Smooth muscle cell (in vitro differentiated cells): Measurements from ENCODE around the gene STON2. TPM values are rescaled to one million over a fixed set of nuclear protein-coding genes. Genes with fewer than 3 reads are reported as not detected.

Experiments
- DNase-seq: peaks from one replicate; lab custom pipeline; 2025; ENCODE audit not compliant: unreplicated experiment; lab: John Stamatoyannopoulos, UW
- H2AFZ ChIP-seq: fragments of 200-600 bp; sonication (generic); 2 replicates; pipeline ENCODE4 v1.6.0; 2016; ENCODE audit warnings: antibody characterized with exemption, low read depth, mild to moderate bottlenecking
- H3F3A ChIP-seq: fragments of 200-600 bp; sonication (generic); 2 replicates; pipeline ENCODE4 v1.6.0; 2017; ENCODE audit warnings: antibody characterized with exemption, low read depth
- H3K27ac ChIP-seq: fragments of 200-600 bp; sonication (generic); 2 replicates; pipeline ENCODE4 v1.5.1; 2016; ENCODE audit warnings: low read depth, mild to moderate bottlenecking
- H3K27me3 ChIP-seq: fragments of 200-600 bp; sonication (generic); 2 replicates; pipeline ENCODE4 v1.6.1; 2016; ENCODE audit warnings: low read depth, mild to moderate bottlenecking
- H3K36me3 ChIP-seq: fragments of 200-600 bp; sonication (generic); 2 replicates; pipeline ENCODE4 v1.5.1; 2016; ENCODE audit warnings: low read depth
- H3K4me1 ChIP-seq: fragments of 200-600 bp; sonication (generic); 2 replicates; pipeline ENCODE4 v1.5.1; 2016; ENCODE audit warnings: low read depth
- H3K4me2 ChIP-seq: fragments of 200-600 bp; sonication (generic); 2 replicates; pipeline ENCODE4 v1.6.0; 2016; ENCODE audit warnings: mild to moderate bottlenecking
- H3K4me3 ChIP-seq: fragments of 200-600 bp; sonication (generic); 2 replicates; pipeline ENCODE4 v1.5.1; 2016; ENCODE audit warnings: mild to moderate bottlenecking
- H3K79me2 ChIP-seq: fragments of 200-600 bp; sonication (generic); 2 replicates; pipeline ENCODE4 v1.6.0; 2016; ENCODE audit warnings: low read depth, mild to moderate bottlenecking
- H3K9ac ChIP-seq: fragments of 200-600 bp; sonication (generic); 2 replicates; pipeline ENCODE4 v1.6.0; 2016; ENCODE audit warnings: low read depth
- H3K9me3 ChIP-seq: fragments of 200-600 bp; sonication (generic); replicated peaks from 2 replicates; pipeline ENCODE4 v1.5.1; 2016; ENCODE audit warnings: low read depth
- H4K20me1 ChIP-seq: fragments of 200-600 bp; sonication (generic); 2 replicates; pipeline ENCODE4 v1.6.0; 2016; ENCODE audit warnings: low read depth
- WGBS: methylation state at CpG from one replicate; pipeline ENCODE4 v1.1.7; 2016; ENCODE audit warnings: low lambda C conversion rate; 5-methylcytosine and 5-hydroxymethylcytosine counted together
- polyA plus RNA-seq: library from polyadenylated mRNA; unstranded; fragments of >200 nt; fragmentation: Nextera tagmentation; extraction: Ambion mirVana; gene quantifications from 2 replicates; pipeline ENCODE4 v1.2.1, GENCODE V29; 2016
- total RNA-seq: library from RNA; depleted of rRNA; stranded (reverse); fragments of >200 nt; gene quantifications from 2 replicates; pipeline ENCODE4 v1.2.3, GENCODE V29; 2014
- TF ChIP-seq, protein P1 (sequence below): fragments of 200-600 bp; sonication (generic); IDR thresholded peaks from 2 replicates; pipeline ENCODE4 v1.5.1; 2017; ENCODE audit warnings: borderline replicate concordance, mild to moderate bottlenecking, antibody characterized with exemption; ENCODE audit not compliant: insufficient read depth, poor library complexity, severe bottlenecking

Gene STON2
- total and polyA plus RNA-seq, 2 experiments from 2014 or later: 1.7 to 43.6 TPM

DNA sequence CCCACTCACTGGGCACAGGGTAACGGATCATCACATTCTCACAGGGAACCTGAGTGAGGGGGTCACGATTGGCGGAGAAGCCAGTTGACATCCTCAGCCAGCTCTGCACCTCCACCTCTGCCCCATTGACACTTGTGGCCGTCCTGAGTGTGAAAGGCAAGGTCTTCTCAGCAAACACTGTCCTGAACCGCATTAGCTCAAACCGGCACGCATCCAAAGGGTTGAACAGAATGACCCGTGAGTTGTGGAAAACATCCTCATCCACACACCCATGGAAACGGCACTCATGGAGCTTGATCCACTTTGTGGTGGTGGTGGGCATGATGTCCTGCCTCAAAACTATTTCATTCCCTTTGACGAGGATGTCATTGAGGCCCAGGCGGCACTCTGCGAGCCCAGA, 123.0 kb downstream of the STON2 start:
- H3K4me2 ChIP-seq: no peak overlapping the region
- peaks cover 6% of the 10 kb centered on the region for H3K79me2 ChIP-seq
- H4K20me1 ChIP-seq: peaks cover 12% of the 10 kb centered on the region
- no peaks in the 10 kb centered on the region for H3K9me3 ChIP-seq
- H3K4me1 ChIP-seq: peaks cover 21% of the 10 kb centered on the region
- no peak overlapping the region for H3K4me3 ChIP-seq
- TF ChIP-seq, protein P1, sequence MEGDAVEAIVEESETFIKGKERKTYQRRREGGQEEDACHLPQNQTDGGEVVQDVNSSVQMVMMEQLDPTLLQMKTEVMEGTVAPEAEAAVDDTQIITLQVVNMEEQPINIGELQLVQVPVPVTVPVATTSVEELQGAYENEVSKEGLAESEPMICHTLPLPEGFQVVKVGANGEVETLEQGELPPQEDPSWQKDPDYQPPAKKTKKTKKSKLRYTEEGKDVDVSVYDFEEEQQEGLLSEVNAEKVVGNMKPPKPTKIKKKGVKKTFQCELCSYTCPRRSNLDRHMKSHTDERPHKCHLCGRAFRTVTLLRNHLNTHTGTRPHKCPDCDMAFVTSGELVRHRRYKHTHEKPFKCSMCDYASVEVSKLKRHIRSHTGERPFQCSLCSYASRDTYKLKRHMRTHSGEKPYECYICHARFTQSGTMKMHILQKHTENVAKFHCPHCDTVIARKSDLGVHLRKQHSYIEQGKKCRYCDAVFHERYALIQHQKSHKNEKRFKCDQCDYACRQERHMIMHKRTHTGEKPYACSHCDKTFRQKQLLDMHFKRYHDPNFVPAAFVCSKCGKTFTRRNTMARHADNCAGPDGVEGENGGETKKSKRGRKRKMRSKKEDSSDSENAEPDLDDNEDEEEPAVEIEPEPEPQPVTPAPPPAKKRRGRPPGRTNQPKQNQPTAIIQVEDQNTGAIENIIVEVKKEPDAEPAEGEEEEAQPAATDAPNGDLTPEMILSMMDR: no peak
- DNase-seq: no peak
- H3K27ac ChIP-seq: no peak overlapping the region
- no peaks in the 10 kb centered on the region for H3K27me3 ChIP-seq
- no peaks in the 10 kb centered on the region for H3F3A ChIP-seq
- no peak overlapping the region for H2AFZ ChIP-seq
- H3K9ac ChIP-seq: no peak overlapping the region
- WGBS: 97% methylated on average over 12 of the region's 12 CpGs
- H3K36me3 ChIP-seq: no peaks in the 10 kb centered on the region

DNA sequence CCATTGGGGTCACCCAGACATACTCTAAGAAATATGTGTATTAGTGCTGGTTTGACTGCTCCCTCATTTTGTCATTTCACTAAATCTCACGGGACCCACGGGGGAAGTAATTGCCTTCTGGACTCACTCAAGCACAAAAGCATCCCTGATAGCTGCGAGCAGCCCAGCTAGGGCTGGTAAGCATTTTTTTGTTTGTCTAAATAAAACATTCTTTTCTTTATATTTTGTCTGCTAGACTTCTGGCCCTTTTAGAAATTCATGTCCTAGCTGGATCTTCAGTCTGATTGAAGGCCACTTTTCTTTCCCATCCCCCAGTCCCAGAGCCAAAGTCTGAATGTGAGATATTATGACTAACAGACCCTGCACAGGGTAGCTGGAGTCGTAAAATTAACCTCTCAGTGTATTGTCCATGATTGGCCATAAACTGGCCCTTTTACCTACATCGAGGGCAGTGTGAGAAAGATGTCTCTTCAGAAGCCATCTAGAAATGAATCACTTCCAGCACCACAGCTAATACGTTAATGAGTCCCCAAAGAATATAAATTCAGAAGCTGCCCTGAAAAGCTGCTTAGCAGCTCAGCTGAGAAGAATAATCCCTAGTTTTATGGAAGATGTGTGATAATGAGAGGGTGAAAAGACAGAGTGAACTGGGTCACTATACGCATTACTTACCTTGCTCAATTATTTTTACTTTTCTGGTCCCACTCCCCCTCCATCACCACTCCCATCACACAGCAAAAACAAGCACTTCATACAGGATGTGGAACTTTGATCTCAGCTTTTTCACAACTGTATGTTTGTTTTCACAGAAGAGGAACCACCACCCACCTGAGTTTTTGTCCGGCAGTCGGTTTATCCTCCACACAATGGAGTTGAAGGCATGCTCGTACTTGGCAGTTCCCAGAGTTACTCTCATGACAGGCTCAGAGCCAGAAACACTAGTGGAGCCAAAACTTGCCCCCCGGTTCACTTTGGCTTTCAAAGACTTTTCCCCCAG, 123.8 kb downstream of the STON2 start:
- H3K27me3 ChIP-seq: no peaks in the 10 kb centered on the region
- H3K9me3 ChIP-seq: no peaks in the 10 kb centered on the region
- H3K4me3 ChIP-seq: no peak overlapping the region
- H3K4me1 ChIP-seq: peaks cover 14% of the 10 kb centered on the region
- H2AFZ ChIP-seq: no peak overlapping the region
- H3K36me3 ChIP-seq: no peaks in the 10 kb centered on the region
- H3K4me2 ChIP-seq: no peak overlapping the region
- no peak overlapping the region for H3K27ac ChIP-seq
- TF ChIP-seq, protein P1: no peak
- peaks cover 12% of the 10 kb centered on the region for H4K20me1 ChIP-seq
- no peaks in the 10 kb centered on the region for H3K79me2 ChIP-seq
- DNase-seq: no peak
- 61% methylated on average over 11 of the region's 11 CpGs for WGBS
- H3K9ac ChIP-seq: no peak overlapping the region
- no peaks in the 10 kb centered on the region for H3F3A ChIP-seq

DNA sequence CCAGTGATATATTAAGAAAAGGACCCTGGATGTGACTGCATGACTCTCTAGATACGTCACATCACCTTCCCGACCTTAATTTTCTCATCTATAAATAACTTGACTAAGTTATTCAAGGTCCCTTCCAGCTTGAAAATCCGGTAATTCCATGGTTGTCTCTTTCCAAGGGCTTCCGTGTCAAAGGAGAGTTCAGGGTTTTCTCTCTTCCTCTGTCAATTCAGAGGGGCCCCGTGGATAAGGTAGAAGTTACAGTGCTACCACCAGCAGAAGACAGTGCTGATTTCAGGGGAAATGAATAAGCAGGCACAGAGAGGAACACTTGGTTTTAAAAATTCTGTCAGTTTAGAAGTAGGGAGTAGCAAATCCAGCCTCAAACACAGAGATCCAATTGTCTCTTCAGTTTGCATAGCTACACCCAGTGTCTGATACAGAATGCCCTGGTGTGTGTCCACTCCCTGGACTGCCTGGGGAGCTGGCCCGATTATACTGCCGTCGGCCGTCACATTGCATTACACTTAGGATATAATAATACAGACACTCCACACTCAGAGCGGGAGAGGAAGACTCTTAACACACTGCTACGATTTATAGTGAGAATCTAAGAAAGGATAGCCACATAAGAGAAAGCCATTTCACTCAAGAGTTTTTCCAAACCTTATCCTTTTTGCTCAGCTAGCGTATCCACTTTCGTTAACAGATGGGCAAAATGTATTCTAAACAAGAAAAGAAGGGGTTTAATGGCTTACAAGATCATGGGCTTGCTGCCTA, 124.6 kb downstream of the STON2 start:
- no peak overlapping the region for H2AFZ ChIP-seq
- 82% methylated on average over 13 of the region's 13 CpGs for WGBS
- no peaks in the 10 kb centered on the region for H3K79me2 ChIP-seq
- no peak overlapping the region for H3K27ac ChIP-seq
- peaks cover 14% of the 10 kb centered on the region for H3K4me1 ChIP-seq
- H3K4me2 ChIP-seq: no peak overlapping the region
- H3K36me3 ChIP-seq: no peaks in the 10 kb centered on the region
- no peak overlapping the region for H3K9ac ChIP-seq
- H3K27me3 ChIP-seq: no peaks in the 10 kb centered on the region
- peaks cover 12% of the 10 kb centered on the region for H4K20me1 ChIP-seq
- H3K4me3 ChIP-seq: no peak overlapping the region
- DNase-seq: no peak
- TF ChIP-seq, protein P1: no peak
- H3K9me3 ChIP-seq: no peaks in the 10 kb centered on the region
- no peaks in the 10 kb centered on the region for H3F3A ChIP-seq
